DND-41 (cell line): ENCODE measurements around the gene FREM1.

Source experiments
- CTCF ChIP-seq: IDR thresholded peaks from 2 replicates; pipeline ENCODE4 v1.5.1; 2012; ENCODE audit warnings: borderline replicate concordance, low read length, moderate library complexity, mild to moderate bottlenecking; ENCODE audit not compliant: poor library complexity, severe bottlenecking; ENCODE audit errors: extremely low read depth
- EZH2 ChIP-seq: IDR thresholded peaks from 3 replicates; pipeline ENCODE4 v1.6.1; 2012; ENCODE audit warnings: borderline replicate concordance, low read depth, mild to moderate bottlenecking, moderate library complexity, low read length, inconsistent platforms; ENCODE audit not compliant: severe bottlenecking

DNA sequence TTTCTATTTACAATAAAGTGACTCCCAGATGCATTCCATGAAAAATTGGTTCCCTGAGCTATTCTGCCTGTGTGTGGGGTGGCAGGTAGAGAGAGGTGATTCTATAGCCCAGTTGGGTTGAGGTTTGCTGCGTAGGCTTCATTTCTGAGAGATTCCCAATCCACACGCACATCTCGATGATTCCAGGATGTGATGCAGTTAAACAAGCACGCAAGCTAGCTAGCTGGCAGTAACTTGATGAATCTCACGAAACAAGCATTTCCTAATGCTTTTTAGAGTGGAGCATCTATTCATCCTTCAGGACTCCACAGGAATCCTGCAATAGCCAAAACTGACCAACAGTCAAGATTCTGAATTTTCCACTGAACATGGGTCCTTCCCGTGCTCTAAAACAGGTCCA, 143.9 kb downstream of the FREM1 start:
- TF ChIP-seq CTCF (no peak), EZH2 (no peak)
